PFSK-1 (cell line): Measurements from ENCODE around the gene TMEM205.

Experiments used
- FOXP2 ChIP-seq: optimal IDR thresholded peaks from 2 replicates; pipeline ENCODE3; 2011; ENCODE audit warnings: borderline replicate concordance, control low read depth, inconsistent platforms; ENCODE audit not compliant: insufficient read depth; ENCODE audit errors: extremely low read length, extremely low read depth
- POLR2AphosphoS5 ChIP-seq: IDR thresholded peaks from 2 replicates; pipeline ENCODE4 v1.6.1; 2012; ENCODE audit warnings: low read depth, mild to moderate bottlenecking, control low read depth, low read length, moderate library complexity
- SIN3A ChIP-seq: IDR thresholded peaks from 2 replicates; pipeline ENCODE4 v1.6.1; 2012; ENCODE audit warnings: mild to moderate bottlenecking, low read length, moderate library complexity, borderline replicate concordance; ENCODE audit not compliant: insufficient read depth
- TAF1 ChIP-seq: IDR thresholded peaks from 2 replicates; pipeline ENCODE4 v1.6.1; 2012; ENCODE audit warnings: low read length, control low read depth, borderline replicate concordance; ENCODE audit not compliant: insufficient read depth
- TF ChIP-seq, protein P1 (sequence below), 2 experiments: IDR thresholded peaks; 2 replicates each; pipeline versions ENCODE4 v1.6.1 to v1.8.0; 2011 to 2012; ENCODE audit warnings: low read depth in 2 of 2, low read length in 2 of 2, control low read depth in 1 of 2, inconsistent platforms in 1 of 2, mild to moderate bottlenecking in 1 of 2, moderate library complexity in 1 of 2; ENCODE audit not compliant: insufficient read depth in 1 of 2

DNA sequence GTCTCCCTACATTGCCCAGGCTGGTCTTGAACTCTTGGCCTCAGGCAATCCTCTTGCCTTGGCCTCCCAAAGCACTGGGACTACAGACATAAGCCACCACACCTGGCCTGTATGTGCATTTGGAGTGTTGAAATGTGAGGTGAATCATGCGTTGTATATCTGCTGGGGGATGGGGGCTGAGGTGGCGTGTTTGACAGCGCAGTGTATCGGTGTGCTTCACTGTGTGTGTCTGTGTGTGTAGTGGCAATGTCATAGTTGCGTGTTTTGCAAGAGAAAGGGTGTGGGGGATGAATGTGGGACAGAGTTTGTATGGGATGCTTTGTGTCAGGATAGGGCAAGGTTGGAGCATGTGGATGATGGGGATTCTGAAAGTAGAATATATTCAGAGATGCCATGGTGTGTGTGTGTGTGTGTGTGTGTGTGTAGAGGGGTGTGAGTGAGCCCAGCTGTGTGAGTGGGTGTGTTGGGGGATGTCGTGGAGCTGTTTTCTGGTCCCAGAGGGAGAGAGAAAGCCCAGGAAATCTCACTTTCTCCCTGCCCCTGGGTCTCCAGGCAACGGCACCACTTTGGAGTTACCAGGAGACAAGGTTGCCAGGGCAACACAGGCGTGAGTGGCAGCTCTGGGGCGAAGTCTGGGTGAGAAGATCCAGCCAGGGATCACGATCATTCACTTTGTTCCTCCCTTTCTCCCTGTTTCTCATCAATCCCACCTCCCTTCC lies 27.3 kb upstream of the TMEM205 start:
- TF ChIP-seq POLR2AphosphoS5, result no peak
- no peak for TF ChIP-seq FOXP2
- TF ChIP-seq TAF1, result no peak
- TF ChIP-seq, protein P1, sequence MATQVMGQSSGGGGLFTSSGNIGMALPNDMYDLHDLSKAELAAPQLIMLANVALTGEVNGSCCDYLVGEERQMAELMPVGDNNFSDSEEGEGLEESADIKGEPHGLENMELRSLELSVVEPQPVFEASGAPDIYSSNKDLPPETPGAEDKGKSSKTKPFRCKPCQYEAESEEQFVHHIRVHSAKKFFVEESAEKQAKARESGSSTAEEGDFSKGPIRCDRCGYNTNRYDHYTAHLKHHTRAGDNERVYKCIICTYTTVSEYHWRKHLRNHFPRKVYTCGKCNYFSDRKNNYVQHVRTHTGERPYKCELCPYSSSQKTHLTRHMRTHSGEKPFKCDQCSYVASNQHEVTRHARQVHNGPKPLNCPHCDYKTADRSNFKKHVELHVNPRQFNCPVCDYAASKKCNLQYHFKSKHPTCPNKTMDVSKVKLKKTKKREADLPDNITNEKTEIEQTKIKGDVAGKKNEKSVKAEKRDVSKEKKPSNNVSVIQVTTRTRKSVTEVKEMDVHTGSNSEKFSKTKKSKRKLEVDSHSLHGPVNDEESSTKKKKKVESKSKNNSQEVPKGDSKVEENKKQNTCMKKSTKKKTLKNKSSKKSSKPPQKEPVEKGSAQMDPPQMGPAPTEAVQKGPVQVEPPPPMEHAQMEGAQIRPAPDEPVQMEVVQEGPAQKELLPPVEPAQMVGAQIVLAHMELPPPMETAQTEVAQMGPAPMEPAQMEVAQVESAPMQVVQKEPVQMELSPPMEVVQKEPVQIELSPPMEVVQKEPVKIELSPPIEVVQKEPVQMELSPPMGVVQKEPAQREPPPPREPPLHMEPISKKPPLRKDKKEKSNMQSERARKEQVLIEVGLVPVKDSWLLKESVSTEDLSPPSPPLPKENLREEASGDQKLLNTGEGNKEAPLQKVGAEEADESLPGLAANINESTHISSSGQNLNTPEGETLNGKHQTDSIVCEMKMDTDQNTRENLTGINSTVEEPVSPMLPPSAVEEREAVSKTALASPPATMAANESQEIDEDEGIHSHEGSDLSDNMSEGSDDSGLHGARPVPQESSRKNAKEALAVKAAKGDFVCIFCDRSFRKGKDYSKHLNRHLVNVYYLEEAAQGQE (IDR thresholded peaks at IDR 0.05; ENCODE audit: insufficient read depth in 1 of 2, low read depth in 2 of 2, low read length in 2 of 2), result no peak
- no peak for TF ChIP-seq SIN3A
